ENCODE data around the gene ACTL6A. TPM values are rescaled to one million over a fixed set of nuclear protein-coding genes. Genes with fewer than 3 reads are reported as not detected.

The ACTL6A gene
- total RNA-seq, 2 donors from 2014 or later, result 9.7 to 50.3 TPM

Other genes with a start within 250 kb of the ACTL6A start
- 10 to 100 TPM; 21.8 to 62.2 TPM for gene ZNF639, start 239.9 kb upstream of the ACTL6A start, total RNA-seq
- gene MFN1, start 215.2 kb upstream of the ACTL6A start, total RNA-seq, result 10 to 100 TPM; 26.3 to 57.4 TPM
- gene GNB4, start 111.5 kb upstream of the ACTL6A start, total RNA-seq, result 10 to 100 TPM; 66.2 to 66.7 TPM
- 10 to 100 TPM; 22.1 to 28.0 TPM for gene MRPL47, start 41.7 kb downstream of the ACTL6A start, total RNA-seq
- gene NDUFB5, start 41.9 kb downstream of the ACTL6A start, total RNA-seq, result 10 to 100 TPM; 47.1 to 56.0 TPM
- 1 to 10 TPM; 5.1 to 8.2 TPM for gene USP13, start 90.1 kb downstream of the ACTL6A start, total RNA-seq

All from thoracic aorta (tissue), 2 donors.